NT2/D1 (cell line): ENCODE results near the gene CACFD1.

Experiments
- DNase-seq: peaks from one replicate; pipeline ENCODE4 v3.0.0-alpha.2; 2011; ENCODE audit warnings: low read depth, low spot score
- H3K27me3 ChIP-seq: 2 replicates; pipeline ENCODE4 v1.6.0; 2011; ENCODE audit warnings: mild to moderate bottlenecking; ENCODE audit not compliant: insufficient read length, insufficient read depth
- H3K36me3 ChIP-seq: 2 replicates; pipeline ENCODE4 v1.6.1; 2011; ENCODE audit warnings: mild to moderate bottlenecking, low read length, mixed read lengths; ENCODE audit not compliant: insufficient read depth, insufficient read length
- H3K4me1 ChIP-seq: 2 replicates; pipeline ENCODE4 v1.5.1; 2011; ENCODE audit not compliant: insufficient read depth, insufficient read length
- H3K4me3 ChIP-seq: 2 replicates; pipeline ENCODE4 v1.5.1; 2011; ENCODE audit warnings: low read depth; ENCODE audit not compliant: insufficient read length
- H3K9ac ChIP-seq: 2 replicates; pipeline ENCODE4 v1.6.0; 2011; ENCODE audit warnings: low read depth; ENCODE audit not compliant: insufficient read length
- H3K9me3 ChIP-seq: 2 replicates; pipeline ENCODE4 v1.5.1; 2011; ENCODE audit warnings: mild to moderate bottlenecking, low read length; ENCODE audit not compliant: insufficient read depth
- SUZ12 ChIP-seq: IDR thresholded peaks from 2 replicates; pipeline ENCODE4 v1.6.1; 2011; ENCODE audit not compliant: insufficient read length, insufficient read depth; ENCODE audit errors: extremely low read depth
- YY1 ChIP-seq: IDR thresholded peaks from 2 replicates; pipeline ENCODE4 v1.6.1; 2011; ENCODE audit not compliant: insufficient read length, insufficient read depth
- ZNF274 ChIP-seq: IDR thresholded peaks from 2 replicates; pipeline ENCODE4 v1.6.1; 2011; ENCODE audit warnings: mild to moderate bottlenecking, low read depth, low read length

Gene CACFD1

DNA sequence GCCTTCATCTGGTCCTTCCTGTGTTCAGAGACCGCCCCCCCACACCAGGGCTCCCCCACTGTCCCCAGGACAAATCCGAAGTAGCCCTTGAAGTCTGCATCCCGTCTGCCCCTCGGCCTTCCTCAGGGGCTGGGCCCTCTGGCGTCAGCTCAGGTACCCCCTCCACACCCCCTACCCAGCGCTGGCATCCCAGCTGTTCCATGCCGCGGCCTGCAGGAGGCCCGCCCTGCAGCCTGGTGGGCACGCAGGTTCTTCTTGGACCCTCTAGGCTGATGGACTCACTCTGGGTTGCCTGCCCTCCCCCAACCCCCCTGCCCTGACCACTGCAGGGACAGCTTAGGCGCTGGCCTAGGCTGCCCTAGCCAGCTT, 12.5 kb downstream of the CACFD1 start:
- H3K4me1 ChIP-seq = peaks cover 10% of the 10 kb centered on the region
- peaks cover 68% of the 10 kb centered on the region for H3K36me3 ChIP-seq
- TF ChIP-seq YY1 = no peak
- no peak for TF ChIP-seq ZNF274
- TF ChIP-seq SUZ12 = no peak
- no peaks in the 10 kb centered on the region for H3K9me3 ChIP-seq
- no peak overlapping the region for H3K9ac ChIP-seq
- no peak overlapping the region for H3K4me3 ChIP-seq
- H3K27me3 ChIP-seq = no peaks in the 10 kb centered on the region
- DNase-seq = no peak

DNA sequence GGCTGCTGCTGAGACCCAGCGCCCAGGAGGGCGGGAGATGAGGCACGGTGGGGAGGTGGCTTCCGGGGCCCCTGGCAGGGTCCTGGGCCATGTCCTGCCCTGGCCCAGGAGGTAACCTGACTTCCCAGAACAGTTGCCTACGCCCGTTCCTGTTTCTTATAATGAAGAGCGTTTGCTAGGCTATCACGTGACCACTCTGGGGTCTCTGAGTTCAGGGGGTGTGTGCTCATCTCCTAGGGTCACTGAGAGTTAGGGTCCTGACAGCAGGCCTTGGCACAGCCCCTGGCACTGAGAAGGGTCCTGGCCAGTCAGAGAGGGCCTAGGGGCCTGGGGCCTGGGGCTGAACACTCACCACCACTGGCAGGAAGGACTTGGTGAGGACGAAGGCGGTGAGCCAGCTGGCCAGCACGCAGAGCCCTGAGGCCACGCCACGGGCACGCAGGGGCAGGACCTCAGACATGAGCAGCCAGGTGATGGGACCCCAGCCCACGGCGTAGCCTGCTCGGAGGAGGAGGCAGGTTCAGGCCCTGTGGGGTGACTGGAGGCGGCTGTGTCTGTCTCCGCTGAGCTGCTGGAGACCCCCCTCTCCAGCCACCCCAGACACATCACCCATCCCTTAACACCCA, 13.1 kb downstream of the CACFD1 start:
- TF ChIP-seq ZNF274 (no peak), SUZ12 (no peak), YY1 (no peak)
- peaks cover 71% of the 10 kb centered on the region for H3K36me3 ChIP-seq

DNA sequence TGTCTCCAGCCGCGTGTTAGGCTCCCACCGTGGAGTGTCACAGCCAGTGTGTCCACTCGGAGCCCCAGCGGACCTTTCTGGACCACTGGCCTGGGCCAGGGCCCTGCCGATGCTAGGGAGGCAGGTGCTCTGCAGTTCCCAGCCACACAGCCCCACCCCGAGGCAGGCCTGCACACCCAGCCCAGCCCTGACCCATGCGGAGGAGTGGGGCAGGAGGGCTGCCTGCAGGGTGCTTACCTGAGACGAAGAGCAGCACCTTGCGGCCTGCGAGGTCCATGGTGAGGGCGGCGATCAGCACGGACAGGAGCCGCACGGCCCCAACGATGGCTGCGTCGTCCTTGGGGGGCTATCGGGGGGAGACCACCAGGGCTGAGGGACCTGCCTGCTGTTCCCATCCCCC, 14.0 kb downstream of the CACFD1 start:
- H3K4me3 ChIP-seq = no peak overlapping the region
- no peak for DNase-seq
- no peak overlapping the region for H3K9ac ChIP-seq
- no peaks in the 10 kb centered on the region for H3K27me3 ChIP-seq
- H3K36me3 ChIP-seq = peaks cover 71% of the 10 kb centered on the region
- TF ChIP-seq YY1 (no peak), ZNF274 (no peak), SUZ12 (no peak)
- peaks cover 11% of the 10 kb centered on the region for H3K4me1 ChIP-seq
- H3K9me3 ChIP-seq = no peaks in the 10 kb centered on the region

More for the DNA sequence above, 13.1 kb downstream of the CACFD1 start:
- peaks cover 10% of the 10 kb centered on the region for H3K4me1 ChIP-seq
- H3K9me3 ChIP-seq = no peaks in the 10 kb centered on the region
- no peak overlapping the region for H3K9ac ChIP-seq
- H3K4me3 ChIP-seq = no peak overlapping the region
- no peaks in the 10 kb centered on the region for H3K27me3 ChIP-seq
- DNase-seq = no peak

DNA sequence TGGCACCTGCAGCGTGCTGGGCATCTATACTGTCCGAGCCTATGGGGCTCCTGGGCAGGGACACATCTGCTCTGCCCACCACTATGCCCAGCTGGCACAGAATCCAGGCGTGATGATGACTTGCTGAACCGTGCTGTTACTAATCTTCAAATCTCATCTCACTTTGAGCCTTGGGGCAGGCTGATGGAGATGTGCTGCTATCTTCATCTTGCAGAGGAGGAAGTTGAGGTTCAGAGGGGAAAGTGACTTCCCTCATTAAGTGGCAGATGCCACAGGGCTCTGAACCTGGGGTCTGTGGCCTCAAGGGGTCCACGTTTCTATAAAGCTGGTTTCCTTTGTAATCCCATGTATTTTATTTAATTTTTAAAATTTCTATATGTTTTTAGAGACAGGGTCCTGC, 14.4 kb downstream of the CACFD1 start:
- H3K4me3 ChIP-seq = no peak overlapping the region
- H3K36me3 ChIP-seq = peaks cover 71% of the 10 kb centered on the region
- no peak overlapping the region for H3K9ac ChIP-seq
- TF ChIP-seq ZNF274 = no peak
- H3K4me1 ChIP-seq = peaks cover 10% of the 10 kb centered on the region
- no peaks in the 10 kb centered on the region for H3K9me3 ChIP-seq
- no peak for DNase-seq
- H3K27me3 ChIP-seq = peaks cover under 1% of the 10 kb centered on the region

DNA sequence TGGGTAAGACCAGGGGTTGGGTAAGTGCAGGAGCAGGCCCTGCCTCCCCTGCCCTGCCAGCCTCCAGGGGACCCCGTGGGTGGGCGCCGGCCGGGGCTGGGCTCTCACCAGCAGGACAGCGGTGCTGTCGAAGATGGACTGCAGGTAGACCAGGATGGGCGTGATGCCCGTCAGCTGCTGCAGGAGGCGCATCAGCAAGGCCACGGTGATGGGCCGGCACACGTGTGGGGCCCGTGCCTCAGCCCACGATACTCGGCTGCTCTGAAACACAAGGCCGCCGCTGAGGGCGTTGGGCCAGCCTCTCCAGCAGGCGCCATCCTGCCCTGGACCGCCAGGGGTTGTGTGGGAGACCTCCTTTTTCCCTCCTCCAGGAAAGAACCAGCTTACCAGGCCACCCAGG, 15.1 kb downstream of the CACFD1 start:
- DNase-seq = no peak
- Histone ChIP-seq H3K36me3 (peaks cover 71% of the 10 kb centered on the region), H3K27me3 (peaks cover 7% of the 10 kb centered on the region), H3K4me3 (no peak overlapping the region), H3K9ac (no peak overlapping the region), H3K4me1 (peaks cover 13% of the 10 kb centered on the region), H3K9me3 (no peaks in the 10 kb centered on the region)
- no peak for TF ChIP-seq YY1
- TF ChIP-seq SUZ12 = no peak
- no peak for TF ChIP-seq ZNF274

DNA sequence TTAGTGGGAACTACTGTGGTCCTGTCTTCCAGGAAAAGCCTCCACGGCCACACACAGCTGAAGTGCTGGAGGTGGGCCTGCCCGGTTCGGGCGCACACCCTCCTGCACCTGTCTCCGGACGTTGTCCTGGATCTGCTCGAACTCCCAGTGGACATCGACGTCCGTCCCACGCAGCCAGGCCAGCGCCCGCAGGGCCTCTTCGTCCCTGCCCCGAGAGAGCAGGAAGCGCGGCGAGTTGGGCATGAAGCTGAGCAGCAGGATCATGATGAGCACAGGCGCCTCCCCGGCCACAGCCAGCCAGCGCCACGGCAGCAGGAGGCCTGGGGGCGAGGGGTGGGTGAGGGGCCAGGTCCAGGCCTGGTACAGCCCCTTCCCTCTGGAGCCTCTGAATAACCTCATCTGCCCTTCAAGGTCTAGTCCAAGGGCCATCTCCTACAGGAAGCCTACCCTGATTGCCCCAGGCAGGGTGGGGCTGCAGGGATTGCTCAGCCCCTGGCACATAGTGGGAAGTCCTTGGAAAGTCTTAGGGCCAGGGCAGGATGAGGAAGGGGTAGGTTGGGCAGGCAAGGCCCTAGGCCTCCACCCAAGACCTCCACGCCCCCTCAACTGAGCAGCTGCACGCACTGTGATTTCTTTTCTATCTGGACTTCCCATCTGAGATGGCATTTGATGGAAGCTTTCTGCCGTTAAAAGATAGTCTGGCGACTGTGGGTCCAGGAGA, 15.7 kb downstream of the CACFD1 start:
- Histone ChIP-seq H3K9ac (peak overlapping the region; percentile 38), H3K27me3 (peaks cover 10% of the 10 kb centered on the region), H3K4me1 (peaks cover 13% of the 10 kb centered on the region), H3K4me3 (no peak overlapping the region), H3K36me3 (peaks cover 69% of the 10 kb centered on the region), H3K9me3 (no peaks in the 10 kb centered on the region)
- TF ChIP-seq ZNF274 (no peak), YY1 (no peak)
- DNase-seq = no peak

DNA sequence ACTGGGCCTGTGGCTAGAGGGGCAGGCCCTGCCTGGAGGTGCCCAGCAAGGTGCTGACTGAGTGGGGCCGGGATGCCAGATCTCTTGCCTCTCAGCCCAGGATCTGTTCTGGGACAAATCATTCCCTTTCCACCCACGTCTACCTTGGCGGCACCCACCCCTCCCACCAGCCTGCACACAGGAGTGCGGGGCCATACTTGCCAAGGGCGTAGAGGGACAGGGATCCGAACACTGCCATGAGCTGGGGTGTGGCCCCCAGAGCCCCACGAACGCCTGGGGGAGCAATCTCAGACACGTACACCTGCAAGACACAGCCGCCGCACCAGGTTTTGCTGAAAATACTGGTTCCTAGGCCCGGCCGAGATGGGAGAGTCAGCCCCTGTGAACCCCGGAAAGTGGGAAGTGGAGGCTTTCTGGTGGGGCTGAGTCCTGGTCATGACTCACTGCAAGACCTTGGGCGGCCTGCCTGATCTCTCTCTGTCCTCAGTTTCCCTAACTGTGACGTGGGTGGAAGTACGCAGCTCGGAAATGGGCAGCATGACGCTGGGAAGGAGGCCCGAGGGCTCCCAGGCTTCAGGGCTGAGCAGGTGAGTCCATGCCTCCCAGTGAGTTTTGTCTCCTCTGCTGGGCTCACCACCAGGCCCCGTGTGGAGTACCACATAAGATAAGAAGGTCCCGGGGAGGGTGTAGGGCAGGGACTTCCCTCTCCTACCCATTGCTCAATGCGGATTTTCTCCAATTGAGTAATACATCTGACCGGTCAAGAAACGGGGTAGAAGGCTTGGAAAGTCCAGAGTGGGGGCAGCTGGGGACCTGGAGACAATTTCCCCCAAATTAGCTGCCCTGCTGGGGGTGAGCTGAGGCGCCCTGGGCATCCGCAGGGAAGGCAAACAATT, 16.5 kb downstream of the CACFD1 start:
- Histone ChIP-seq H3K9me3 (no peaks in the 10 kb centered on the region), H3K4me3 (no peak overlapping the region), H3K4me1 (peaks cover 13% of the 10 kb centered on the region), H3K36me3 (peaks cover 63% of the 10 kb centered on the region), H3K9ac (peak overlapping the region; percentile 38), H3K27me3 (peaks cover 12% of the 10 kb centered on the region)
- TF ChIP-seq ZNF274 = no peak
- no peak for DNase-seq
